ENCODE data around the gene NARS2. TPM values are rescaled to one million over a fixed set of nuclear protein-coding genes. Genes with fewer than 3 reads are reported as not detected.

The NARS2 gene
- total RNA-seq, 1 donor from 2014 or later: 16.5 TPM

DNA sequence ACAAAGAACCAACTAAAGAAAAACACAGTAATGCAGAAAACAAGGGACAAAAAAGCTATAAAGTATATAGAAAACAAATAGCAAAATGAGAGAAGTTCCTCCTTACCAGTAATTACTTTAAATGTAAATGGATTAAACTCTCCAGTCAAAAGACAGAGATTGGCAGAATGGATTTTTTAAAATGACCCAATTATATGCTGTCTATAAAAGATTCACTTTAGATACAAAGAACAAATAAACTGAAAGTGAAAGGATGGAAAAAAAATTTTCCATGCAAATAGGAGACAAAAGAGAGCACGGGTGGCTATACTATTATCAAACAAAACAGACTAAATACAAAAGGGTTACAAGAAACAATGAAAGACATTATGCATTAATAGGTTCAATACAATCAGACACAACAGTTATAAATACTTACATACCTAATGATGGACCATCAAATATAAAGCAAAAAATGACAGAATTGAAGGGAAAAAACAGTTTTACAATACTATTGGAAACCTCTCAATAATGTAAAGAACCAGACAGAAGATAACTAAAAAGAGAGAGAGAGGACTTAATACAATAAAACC lies 64.6 kb downstream of the NARS2 start:
- no peaks in the 10 kb centered on the region for H3K27me3 Mint-ChIP-seq
- intact Hi-C loops (cut with micrococcal nuclease): no loop called here
- POLR2A ChIA-PET: no interaction called here
- no peak overlapping the region for H3K4me3 Mint-ChIP-seq
- H3K4me1 Mint-ChIP-seq: no peaks in the 10 kb centered on the region
- no peak for TF ChIP-seq CTCF (IDR thresholded peaks at IDR 0.05)
- peaks cover 27% of the 10 kb centered on the region for H3K36me3 Mint-ChIP-seq (ENCODE audit: low read depth)
- no peak overlapping the region for H3K27ac Mint-ChIP-seq
- DNase-seq: no peak
- ATAC-seq (ENCODE audit: low read depth): no peak
- peaks cover 10% of the 10 kb centered on the region for H3K9me3 Mint-ChIP-seq
- CTCF ChIA-PET: no interaction called here

DNA sequence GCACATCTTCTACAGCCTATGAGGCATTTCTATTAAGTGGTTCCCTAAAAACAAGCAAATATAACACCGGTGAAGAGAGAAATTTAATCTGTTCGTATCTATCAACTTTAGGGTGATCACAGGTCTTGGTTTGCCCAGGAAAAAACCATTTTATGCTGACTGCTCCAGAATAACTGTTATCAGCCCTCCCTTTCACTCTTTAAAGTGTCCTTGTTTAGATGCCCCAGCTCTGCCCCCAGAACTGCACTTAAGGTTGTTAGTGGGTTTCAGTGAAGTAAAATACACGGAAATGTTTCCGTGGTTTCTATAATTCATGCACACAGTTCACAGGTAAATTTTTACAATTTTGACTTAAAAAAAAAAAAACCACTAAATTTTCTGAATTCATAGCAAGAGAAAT lies 70.0 kb downstream of the NARS2 start:
- intact Hi-C loops (cut with micrococcal nuclease): no loop called here
- Mint-ChIP-seq H3K27ac (no peak overlapping the region), H3K27me3 (no peaks in the 10 kb centered on the region), H3K36me3 (ENCODE audit: low read depth) (peaks cover 8% of the 10 kb centered on the region), H3K4me3 (no peak overlapping the region), H3K9me3 (no peaks in the 10 kb centered on the region), H3K4me1 (peaks cover 6% of the 10 kb centered on the region)
- ChIA-PET POLR2A (no interaction called here), CTCF (no interaction called here)
- ATAC-seq (ENCODE audit: low read depth) (no peak), DNase-seq (no peak)
- no peak for TF ChIP-seq CTCF (IDR thresholded peaks at IDR 0.05)

DNA sequence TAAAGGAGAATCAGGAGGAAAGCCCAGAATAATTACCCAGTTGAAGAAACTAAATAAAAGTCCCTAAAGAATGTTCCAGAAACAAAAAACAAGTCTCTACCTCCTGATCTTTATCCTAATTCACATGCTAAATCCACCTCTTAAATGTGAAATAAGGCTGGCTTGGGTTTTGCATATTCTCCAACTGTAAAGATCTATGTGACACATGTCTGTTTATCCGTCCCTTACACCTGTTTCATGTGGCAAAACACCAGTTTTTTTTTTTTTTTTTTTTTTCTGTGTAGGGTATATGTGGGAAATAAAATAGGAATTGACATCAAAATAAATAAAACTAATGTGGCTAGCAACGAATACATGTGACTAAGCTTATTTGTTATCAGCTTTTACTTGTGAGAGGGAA lies 70.5 kb downstream of the NARS2 start:
- intact Hi-C loops (cut with micrococcal nuclease): no loop called here
- DNase-seq (no peak), ATAC-seq (ENCODE audit: low read depth) (no peak)
- Mint-ChIP-seq H3K27ac (no peak overlapping the region), H3K27me3 (no peaks in the 10 kb centered on the region), H3K4me3 (no peak overlapping the region), H3K9me3 (no peaks in the 10 kb centered on the region), H3K36me3 (ENCODE audit: low read depth) (peaks cover 7% of the 10 kb centered on the region), H3K4me1 (peaks cover 6% of the 10 kb centered on the region)
- no peak for TF ChIP-seq CTCF (IDR thresholded peaks at IDR 0.05)
- CTCF ChIA-PET: no interaction called here
- POLR2A ChIA-PET: no interaction called here

GRCh38 chr11:78499971-78500370 lies 74.7 kb downstream of the NARS2 start:
- ATAC-seq (ENCODE audit: low read depth) (no peak), DNase-seq (no peak)
- peaks cover 2% of the 10 kb centered on the region for H3K36me3 Mint-ChIP-seq (ENCODE audit: low read depth)
- H3K27ac Mint-ChIP-seq: no peak overlapping the region
- no peak for TF ChIP-seq CTCF (IDR thresholded peaks at IDR 0.05)
- H3K4me1 Mint-ChIP-seq: peaks cover 6% of the 10 kb centered on the region
- ChIA-PET CTCF (no interaction called here), POLR2A (no interaction called here)
- no peak overlapping the region for H3K4me3 Mint-ChIP-seq
- intact Hi-C loops (cut with micrococcal nuclease): no loop called here
- H3K27me3 Mint-ChIP-seq: no peaks in the 10 kb centered on the region
- no peaks in the 10 kb centered on the region for H3K9me3 Mint-ChIP-seq

DNA sequence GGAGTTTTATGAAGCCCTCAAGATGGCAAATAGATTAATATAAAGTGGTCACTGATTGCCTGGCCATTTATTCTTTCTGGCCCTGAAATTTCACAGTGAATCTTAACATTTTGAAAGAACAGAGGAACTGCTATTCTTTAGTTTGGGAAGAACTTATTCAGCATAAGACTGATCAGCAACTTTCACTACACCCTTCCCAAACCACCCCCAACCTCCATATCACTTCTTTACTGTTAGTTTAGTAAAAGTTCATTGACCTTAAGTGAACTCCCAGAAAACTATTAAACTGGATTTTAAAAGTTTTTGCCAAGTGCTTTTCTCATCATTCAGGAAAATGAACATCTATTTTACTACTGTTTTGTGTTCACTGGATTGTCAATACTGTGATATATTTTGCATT lies 77.4 kb downstream of the NARS2 start:
- ChIA-PET CTCF (no interaction called here), POLR2A (interaction anchor here (0.5 kb wide), 1 partner anchor 214 kb away, joined by 3 read pairs; no protein-coding TSS in a partner anchor)
- DNase-seq: no peak
- Mint-ChIP-seq H3K27me3 (no peaks in the 10 kb centered on the region), H3K27ac (no peak overlapping the region), H3K36me3 (ENCODE audit: low read depth) (peaks cover under 1% of the 10 kb centered on the region), H3K4me3 (no peak overlapping the region), H3K9me3 (no peaks in the 10 kb centered on the region), H3K4me1 (no peaks in the 10 kb centered on the region)
- TF ChIP-seq CTCF (IDR thresholded peaks at IDR 0.05): no peak
- intact Hi-C loops (cut with micrococcal nuclease): no loop called here
- no peak for ATAC-seq (ENCODE audit: low read depth)

Measured in activated B cell treated with CpG ODN at 0.5 μM for 24 hours (primary cell).